Activated CD8-positive, alpha-beta T cell treated with anti-CD3 and anti-CD28 coated beads for 36 hours (primary cell): ENCODE measurements around the gene THEM4. TPM values are rescaled to one million over a fixed set of nuclear protein-coding genes. Genes with fewer than 3 reads are reported as not detected.

Experiments
- ATAC-seq: fragments of 200-7000 bp; cut with Tn5 transposase; one replicate; pipeline ENCODE4 v1.10.0; 2021; ENCODE audit warnings: mild to moderate bottlenecking, moderate library complexity
- CTCF ChIA-PET: fragments of 350-600 bp; sonication (Branson Sonifier 250); formaldehyde crosslinking; loops from one replicate; lab custom pipeline; 2021; ENCODE audit warnings: antibody characterized with exemption; lab: Charles Lee
- POLR2A ChIA-PET: fragments of 350-600 bp; sonication (Branson Sonifier 250); formaldehyde crosslinking; loops from one replicate; lab custom pipeline; 2021; ENCODE audit warnings: antibody characterized with exemption; lab: Charles Lee
- DNase-seq: peaks from one replicate; pipeline ENCODE4 v3.0.0-alpha.2; 2020
- H3K27ac Mint-ChIP-seq: one replicate; pipeline ENCODE4 v1.8.0; 2021; ENCODE audit warnings: mild to moderate bottlenecking, mixed read lengths
- H3K27me3 Mint-ChIP-seq: one replicate; pipeline ENCODE4 v1.8.0; 2021; ENCODE audit warnings: mixed read lengths
- H3K36me3 Mint-ChIP-seq: one replicate; pipeline ENCODE4 v1.8.0; 2021; ENCODE audit warnings: low read depth, mixed read lengths
- H3K4me1 Mint-ChIP-seq: one replicate; pipeline ENCODE4 v1.8.0; 2021; ENCODE audit warnings: low read depth, mixed read lengths
- H3K4me3 Mint-ChIP-seq: one replicate; pipeline ENCODE4 v1.8.0; 2021; ENCODE audit warnings: mild to moderate bottlenecking, moderate library complexity, mixed read lengths
- H3K9me3 Mint-ChIP-seq: one replicate; pipeline ENCODE4 v1.8.0; 2021; ENCODE audit warnings: mixed read lengths
- CTCF ChIP-seq: fragments of 200-600 bp; IDR thresholded peaks from one replicate; pipeline ENCODE4 v1.8.0; 2022; ENCODE audit warnings: antibody characterized with exemption, mild to moderate bottlenecking
- intact Hi-C: fragments of 100-400 bp; cut with micrococcal nuclease; formaldehyde crosslinking; loops from one replicate; pipeline ENCODE4 v1.10.0; 2022
- total RNA-seq, 2 experiments: library from RNA; stranded (reverse); gene quantifications; one replicate each; pipeline ENCODE4 v1.2.3, GENCODE V29; 2021

THEM4 gene
- total RNA-seq, 2 experiments from 2014 or later: 19.9 to 22.0 TPM

GRCh38 chr1:151839457-151840403 is 69.6 kb downstream of the THEM4 start, which contains the start of gene C2CD4D:
TSS of gene C2CD4D (minus strand) at chr1:151839820. CDS start at chr1:151838989, 831 bp downstream.
- no peak for TF ChIP-seq CTCF
- Mint-ChIP-seq H3K27ac (peak within 1 kb of the TSS; percentile 84), H3K4me3 (peak within 1 kb of the TSS; percentile 80), H3K9me3 (no peaks in the 10 kb centered on the region), H3K4me1 (peaks cover 35% of the 10 kb centered on the region), H3K36me3 (peaks cover 14% of the 10 kb centered on the region), H3K27me3 (no peaks in the 10 kb centered on the region)
- ChIA-PET CTCF (interaction anchor here (1.0 to 1.5 kb wide), 2 partner anchors 9 to 119 kb away, joined by 4 read pairs; partner anchors contain the start of gene RIIAD1), POLR2A (interaction anchor here (0.6 to 3.0 kb wide), 11 partner anchors 8 to 312 kb away, joined by 3 to 9 read pairs (median 3); partner anchors contain the start of genes MRPL9 and TDRKH)
- DNase-seq (peak; percentile 79), ATAC-seq (peak; percentile 69)
- intact Hi-C loops: loop anchor here (5.0 to 10.0 kb wide), 2 partner anchors 77 to 245 kb away; partner anchors contain the start of gene MRPL9

- Mint-ChIP-seq H3K4me3 (peak overlapping the region; percentile 80), H3K9me3 (no peaks in the 10 kb centered on the region), H3K36me3 (peaks cover 9% of the 10 kb centered on the region), H3K4me1 (peaks cover 40% of the 10 kb centered on the region), H3K27me3 (no peaks in the 10 kb centered on the region), H3K27ac (peak overlapping the region; percentile 84)
- POLR2A ChIA-PET: interaction anchor here (0.8 to 3.0 kb wide), 4 partner anchors 9 to 79 kb away, joined by 3 to 9 read pairs (median 6); partner anchors contain the start of gene MRPL9
- CTCF ChIA-PET: interaction anchor here (1.5 kb wide), 1 partner anchor 118 kb away, joined by 4 read pairs; the partner anchor contains the start of gene RIIAD1
- intact Hi-C loops: loop anchor here (5.0 to 10.0 kb wide), 2 partner anchors 77 to 244 kb away; partner anchors contain the start of gene MRPL9
- DNase-seq (no peak), ATAC-seq (no peak)
- TF ChIP-seq CTCF: no peak
Measured at GRCh38 chr1:151839082-151839412, 70.3 kb downstream of the THEM4 start.

- peaks cover 46% of the 10 kb centered on the region for H3K4me1 Mint-ChIP-seq
- H3K9me3 Mint-ChIP-seq: no peaks in the 10 kb centered on the region
- no peaks in the 10 kb centered on the region for H3K27me3 Mint-ChIP-seq
- no peak for TF ChIP-seq CTCF
- H3K36me3 Mint-ChIP-seq: peaks cover 9% of the 10 kb centered on the region
- peak overlapping the region; percentile 83 for H3K4me3 Mint-ChIP-seq
- POLR2A ChIA-PET: interaction anchor here (1.0 to 3.0 kb wide), 5 partner anchors 10 to 260 kb away, joined by 3 to 9 read pairs (median 5); no protein-coding TSS in a partner anchor
- H3K27ac Mint-ChIP-seq: peak overlapping the region; percentile 84
- intact Hi-C loops: loop anchor here (5.0 to 10.0 kb wide), 2 partner anchors 76 to 244 kb away; partner anchors contain the start of gene MRPL9
- DNase-seq (peak; percentile 59), ATAC-seq (peak; percentile 10)
- CTCF ChIA-PET: interaction anchor here (3.0 kb wide), 1 partner anchor 245 kb away, joined by 17 read pairs; no protein-coding TSS in a partner anchor
Measured at GRCh38 chr1:151838222-151839081, 70.9 kb downstream of the THEM4 start.

- intact Hi-C loops: loop anchor here (5.0 to 10.0 kb wide), 2 partner anchors 76 to 243 kb away; partner anchors contain the start of gene MRPL9
- peak overlapping the region; percentile 83 for H3K4me3 Mint-ChIP-seq
- H3K9me3 Mint-ChIP-seq: no peaks in the 10 kb centered on the region
- H3K27ac Mint-ChIP-seq: peak overlapping the region; percentile 92
- CTCF ChIA-PET: interaction anchor here (3.0 kb wide), 1 partner anchor 244 kb away, joined by 17 read pairs; no protein-coding TSS in a partner anchor
- peak; percentile 14 for DNase-seq
- TF ChIP-seq CTCF: no peak
- POLR2A ChIA-PET: interaction anchor here (1.0 to 3.0 kb wide), 5 partner anchors 10 to 259 kb away, joined by 3 to 9 read pairs (median 5); no protein-coding TSS in a partner anchor
- no peaks in the 10 kb centered on the region for H3K27me3 Mint-ChIP-seq
- H3K36me3 Mint-ChIP-seq: peaks cover 8% of the 10 kb centered on the region
- peaks cover 52% of the 10 kb centered on the region for H3K4me1 Mint-ChIP-seq
- no peak for ATAC-seq
Measured at GRCh38 chr1:151837884-151838221, 71.5 kb downstream of the THEM4 start.
